Effector memory CD8-positive, alpha-beta T cell (primary cell): ENCODE results near the gene SIX4.

ENCODE experiments used
- ATAC-seq: fragments of 150-1000 bp; cut with Tn5 transposase; replicated peaks from 2 replicates; pipeline ENCODE4 v1.10.0; 2021; ENCODE audit warnings: mild to moderate bottlenecking, moderate library complexity
- DNase-seq, 3 experiments: peaks; one replicate each; pipeline ENCODE4 v3.0.0; 2021
- H3K27ac Mint-ChIP-seq, 2 donors: one replicate each; pipeline ENCODE4 v1.8.0; 2022; ENCODE audit warnings: mild to moderate bottlenecking in 2 of 2, mixed read lengths in 2 of 2, moderate library complexity in 2 of 2
- H3K27me3 Mint-ChIP-seq, 2 donors: one replicate each; pipeline ENCODE4 v1.8.0; 2022; ENCODE audit warnings: mixed read lengths in 2 of 2
- H3K36me3 Mint-ChIP-seq: one replicate; pipeline ENCODE4 v1.8.0; 2022; ENCODE audit warnings: mild to moderate bottlenecking, moderate library complexity, mixed read lengths; ENCODE audit not compliant: insufficient read depth
- H3K4me1 Mint-ChIP-seq, 2 donors: one replicate each; pipeline ENCODE4 v1.8.0; 2022; ENCODE audit warnings: low read depth in 2 of 2, mixed read lengths in 2 of 2
- H3K4me3 Mint-ChIP-seq, 2 donors: one replicate each; pipeline ENCODE4 v1.8.0; 2022; ENCODE audit warnings: mild to moderate bottlenecking in 2 of 2, mixed read lengths in 2 of 2, moderate library complexity in 2 of 2
- H3K9me3 Mint-ChIP-seq, 2 donors: one replicate each; pipeline ENCODE4 v1.8.0; 2022; ENCODE audit warnings: mixed read lengths in 2 of 2

The SIX4 gene

GRCh38 chr14:60662982-60663381 lies 61.2 kb downstream of the SIX4 start:
- no peaks in the 10 kb centered on the region for H3K36me3 Mint-ChIP-seq

DNA sequence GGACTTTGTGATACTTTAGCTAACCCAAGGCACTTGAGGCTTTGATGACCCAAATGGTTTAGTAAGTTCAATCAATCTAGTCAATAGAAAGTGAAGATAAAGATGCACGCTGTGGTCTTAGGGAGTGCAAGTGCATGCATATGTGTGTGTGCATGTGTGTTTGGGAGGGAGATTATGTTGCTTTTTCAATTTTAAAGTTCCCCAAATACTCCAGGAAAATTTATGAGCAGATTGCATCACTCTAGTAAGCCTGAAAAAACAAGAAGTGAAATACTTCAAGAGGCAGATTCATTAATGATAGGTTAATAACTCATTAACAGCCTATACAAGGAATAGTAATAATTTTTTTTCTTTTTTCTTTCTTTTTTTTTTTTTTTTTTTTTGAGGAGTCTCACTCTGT lies 62.4 kb downstream of the SIX4 start:
- H3K27ac Mint-ChIP-seq, result no peak overlapping the region
- no peaks in the 10 kb centered on the region for H3K36me3 Mint-ChIP-seq
- H3K9me3 Mint-ChIP-seq, result no peaks in the 10 kb centered on the region
- H3K4me1 Mint-ChIP-seq, result peaks cover 10 to 12% of the 10 kb centered on the region in 2 donors
- peaks cover 63 to 75% of the 10 kb centered on the region in 2 donors for H3K27me3 Mint-ChIP-seq
- DNase-seq (no peak), ATAC-seq (no peak)
- H3K4me3 Mint-ChIP-seq, result no peak overlapping the region

More at GRCh38 chr14:60662982-60663381, 61.2 kb downstream of the SIX4 start:
- DNase-seq, result no peak
- Mint-ChIP-seq H3K27ac (no peak overlapping the region), H3K27me3 (peaks cover 53 to 71% of the 10 kb centered on the region in 2 donors), H3K4me3 (no peak overlapping the region), H3K4me1 (peaks cover 3 to 8% of the 10 kb centered on the region in 2 donors), H3K9me3 (no peaks in the 10 kb centered on the region)
- ATAC-seq, result no peak
